ENCODE results near the gene NRCAM. TPM values are rescaled to one million over a fixed set of nuclear protein-coding genes. Genes with fewer than 3 reads are reported as not detected.

NRCAM gene
- total and polyA plus RNA-seq, 2 of the 13 experiments (the other 11 are each of a cell fraction or from before 2014, with no cell fraction given): 0.31 to 0.33 TPM

DNA sequence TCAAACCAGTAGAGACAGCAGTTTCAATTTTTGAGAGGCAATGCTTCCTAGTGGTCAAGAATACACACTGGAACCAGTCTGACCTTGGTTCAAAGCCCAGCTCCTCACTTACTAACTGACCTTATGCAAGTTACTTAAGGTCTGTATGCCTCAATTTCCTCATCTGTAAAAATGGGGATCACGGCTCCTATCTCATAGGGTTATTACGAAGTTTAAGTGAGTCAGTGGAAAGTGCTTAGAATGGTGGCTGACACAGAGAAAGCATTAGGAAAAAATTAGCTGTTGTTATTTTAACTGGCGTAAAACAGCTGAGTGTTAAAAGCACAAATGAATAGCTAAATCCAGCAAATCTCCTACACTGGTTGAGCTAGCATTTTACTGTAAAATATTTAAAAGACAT, 163.7 kb downstream of the NRCAM start (continued):
- TF ChIP-seq, protein P1, sequence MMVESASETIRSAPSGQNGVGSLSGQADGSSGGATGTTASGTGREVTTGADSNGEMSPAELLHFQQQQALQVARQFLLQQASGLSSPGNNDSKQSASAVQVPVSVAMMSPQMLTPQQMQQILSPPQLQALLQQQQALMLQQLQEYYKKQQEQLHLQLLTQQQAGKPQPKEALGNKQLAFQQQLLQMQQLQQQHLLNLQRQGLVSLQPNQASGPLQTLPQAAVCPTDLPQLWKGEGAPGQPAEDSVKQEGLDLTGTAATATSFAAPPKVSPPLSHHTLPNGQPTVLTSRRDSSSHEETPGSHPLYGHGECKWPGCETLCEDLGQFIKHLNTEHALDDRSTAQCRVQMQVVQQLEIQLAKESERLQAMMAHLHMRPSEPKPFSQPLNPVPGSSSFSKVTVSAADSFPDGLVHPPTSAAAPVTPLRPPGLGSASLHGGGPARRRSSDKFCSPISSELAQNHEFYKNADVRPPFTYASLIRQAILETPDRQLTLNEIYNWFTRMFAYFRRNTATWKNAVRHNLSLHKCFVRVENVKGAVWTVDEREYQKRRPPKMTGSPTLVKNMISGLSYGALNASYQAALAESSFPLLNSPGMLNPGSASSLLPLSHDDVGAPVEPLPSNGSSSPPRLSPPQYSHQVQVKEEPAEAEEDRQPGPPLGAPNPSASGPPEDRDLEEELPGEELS (CRISPR knock-in tag; IDR thresholded peaks at IDR 0.05): no peak
- TF ChIP-seq FOXA3 (CRISPR knock-in tag; IDR thresholded peaks at IDR 0.05): no peak
- no peak for TF ChIP-seq MTF1 (CRISPR knock-in tag; IDR thresholded peaks at IDR 0.05)
- TF ChIP-seq SNAPC2 (CRISPR knock-in tag; IDR thresholded peaks at IDR 0.05): no peak
- TF ChIP-seq, protein P2, sequence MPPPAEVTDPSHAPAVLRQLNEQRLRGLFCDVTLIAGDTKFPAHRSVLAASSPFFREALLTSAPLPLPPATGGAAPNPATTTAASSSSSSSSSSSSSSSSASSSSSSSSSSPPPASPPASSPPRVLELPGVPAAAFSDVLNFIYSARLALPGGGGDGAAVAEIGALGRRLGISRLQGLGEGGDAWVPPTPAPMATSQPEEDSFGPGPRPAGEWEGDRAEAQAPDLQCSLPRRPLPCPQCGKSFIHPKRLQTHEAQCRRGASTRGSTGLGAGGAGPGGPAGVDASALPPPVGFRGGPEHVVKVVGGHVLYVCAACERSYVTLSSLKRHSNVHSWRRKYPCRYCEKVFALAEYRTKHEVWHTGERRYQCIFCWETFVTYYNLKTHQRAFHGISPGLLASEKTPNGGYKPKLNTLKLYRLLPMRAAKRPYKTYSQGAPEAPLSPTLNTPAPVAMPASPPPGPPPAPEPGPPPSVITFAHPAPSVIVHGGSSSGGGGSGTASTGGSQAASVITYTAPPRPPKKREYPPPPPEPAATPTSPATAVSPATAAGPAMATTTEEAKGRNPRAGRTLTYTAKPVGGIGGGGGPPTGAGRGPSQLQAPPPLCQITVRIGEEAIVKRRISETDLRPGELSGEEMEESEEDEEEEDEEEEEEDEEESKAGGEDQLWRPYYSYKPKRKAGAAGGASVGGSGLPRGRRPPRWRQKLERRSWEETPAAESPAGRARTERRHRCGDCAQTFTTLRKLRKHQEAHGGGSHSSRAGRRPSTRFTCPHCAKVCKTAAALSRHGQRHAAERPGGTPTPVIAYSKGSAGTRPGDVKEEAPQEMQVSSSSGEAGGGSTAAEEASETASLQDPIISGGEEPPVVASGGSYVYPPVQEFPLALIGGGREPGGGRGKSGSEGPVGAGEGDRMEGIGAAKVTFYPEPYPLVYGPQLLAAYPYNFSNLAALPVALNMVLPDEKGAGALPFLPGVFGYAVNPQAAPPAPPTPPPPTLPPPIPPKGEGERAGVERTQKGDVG (CRISPR knock-in tag; IDR thresholded peaks at IDR 0.05; ENCODE audit: borderline replicate concordance): no peak
- TF ChIP-seq MED1 (CRISPR knock-in tag; IDR thresholded peaks at IDR 0.05): no peak
- TF ChIP-seq, protein P3, sequence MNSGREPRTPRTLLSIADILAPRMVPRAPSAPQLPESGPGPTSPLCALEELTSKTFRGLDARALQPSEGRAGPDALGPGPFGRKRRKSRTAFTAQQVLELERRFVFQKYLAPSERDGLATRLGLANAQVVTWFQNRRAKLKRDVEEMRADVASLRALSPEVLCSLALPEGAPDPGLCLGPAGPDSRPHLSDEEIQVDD (CRISPR knock-in tag; IDR thresholded peaks at IDR 0.05; ENCODE audit: borderline replicate concordance): no peak
- TF ChIP-seq, protein P4, sequence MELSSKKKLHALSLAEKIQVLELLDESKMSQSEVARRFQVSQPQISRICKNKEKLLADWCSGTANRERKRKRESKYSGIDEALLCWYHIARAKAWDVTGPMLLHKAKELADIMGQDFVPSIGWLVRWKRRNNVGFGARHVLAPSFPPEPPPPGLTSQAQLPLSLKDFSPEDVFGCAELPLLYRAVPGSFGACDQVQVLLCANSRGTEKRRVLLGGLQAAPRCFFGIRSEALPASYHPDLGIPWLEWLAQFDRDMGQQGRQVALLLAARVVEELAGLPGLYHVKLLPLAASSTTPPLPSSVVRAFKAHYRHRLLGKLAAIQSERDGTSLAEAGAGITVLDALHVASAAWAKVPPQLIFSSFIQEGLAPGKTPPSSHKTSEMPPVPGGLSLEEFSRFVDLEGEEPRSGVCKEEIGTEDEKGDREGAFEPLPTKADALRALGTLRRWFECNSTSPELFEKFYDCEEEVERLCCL (CRISPR knock-in tag; IDR thresholded peaks at IDR 0.05; ENCODE audit: borderline replicate concordance): no peak
- no peak for TF ChIP-seq TEAD3 (CRISPR knock-in tag; optimal IDR thresholded peaks at IDR 0.05; ENCODE audit: borderline replicate concordance)

All from HepG2 (cell line).